ENCODE data around the gene MYO10. TPM values are rescaled to one million over a fixed set of nuclear protein-coding genes. Genes with fewer than 3 reads are reported as not detected.
"Not testable (repeated sequence)": the region's sequence is repeated elsewhere in the genome, so short reads cannot be mapped to it uniquely, and the experiment has no call there.

The MYO10 gene
- total and polyA plus RNA-seq, 2 experiments from 2014 or later: 119 to 276 TPM

GRCh38 chr5:16757989-16758501 lies 178.0 kb downstream of the MYO10 start:
- no peak overlapping the region for H3K4me3 Mint-ChIP-seq
- peaks cover 43% of the 10 kb centered on the region for H3K36me3 Mint-ChIP-seq (ENCODE audit: low read depth)
- H3K9me3 Mint-ChIP-seq: no peaks in the 10 kb centered on the region
- peaks cover 15% of the 10 kb centered on the region for H3K4me1 ChIP-seq (ENCODE audit: insufficient read depth)
- no peaks in the 10 kb centered on the region for H3K9me2 ChIP-seq (ENCODE audit: insufficient read depth)
- H3K4me3 ChIP-seq: no peak overlapping the region
- no peaks in the 10 kb centered on the region for H3K27me3 ChIP-seq (ENCODE audit: insufficient read depth)
- DNase-seq (ENCODE audit: low spot score) (no peak), ATAC-seq (no peak)
- peaks cover 3% of the 10 kb centered on the region for H3K27me3 Mint-ChIP-seq (ENCODE audit: insufficient read depth, low read depth, poor library complexity)
- no peak overlapping the region for H3K27ac Mint-ChIP-seq
- H3F3A ChIP-seq (replicated peaks; ENCODE audit: low read depth): no peaks in the 10 kb centered on the region
- H3K36me3 ChIP-seq (ENCODE audit: insufficient read depth): peaks cover 19% of the 10 kb centered on the region
- TF ChIP-seq EZH2phosphoT487 (IDR thresholded peaks at IDR 0.05; ENCODE audit: unreplicated experiment): no peak
- no peak for TF ChIP-seq CREB1 (CRISPR knock-in tag; IDR thresholded peaks at IDR 0.05; ENCODE audit: low read depth)
- no peak for TF ChIP-seq CTCF (conservative IDR thresholded peaks at IDR 0.05; ENCODE audit: low read depth in 2 of 2)
- TF ChIP-seq JUNB (IDR thresholded peaks at IDR 0.05; ENCODE audit: unreplicated experiment): no peak
- no peak for TF ChIP-seq ZNF331 (CRISPR knock-in tag; IDR thresholded peaks at IDR 0.05; ENCODE audit: low read depth)
- TF ChIP-seq ZNF462 (CRISPR knock-in tag; IDR thresholded peaks at IDR 0.05): no peak
- no peak for TF ChIP-seq POLR2AphosphoS5 (IDR thresholded peaks at IDR 0.05; ENCODE audit: low read depth)
- no peak for TF ChIP-seq EZH2 (IDR thresholded peaks at IDR 0.05; ENCODE audit: low read depth, unreplicated experiment)
- no peak for TF ChIP-seq STAT1 (IDR thresholded peaks at IDR 0.05; ENCODE audit: unreplicated experiment)
- no peaks in the 10 kb centered on the region for H3K79me2 ChIP-seq (replicated peaks; ENCODE audit: insufficient read depth)
- no peaks in the 10 kb centered on the region for H4K20me1 ChIP-seq (replicated peaks; ENCODE audit: insufficient read depth)
- no peak overlapping the region for H3K4me2 ChIP-seq
- peaks cover 20% of the 10 kb centered on the region for H3K4me1 Mint-ChIP-seq
- H3K27ac ChIP-seq (ENCODE audit: low read depth): 0 out of 2 replicates have a peak overlapping the region, but pooled peaks have one; percentile 18
- H2AFZ ChIP-seq: no peak overlapping the region

- peaks cover 47% of the 10 kb centered on the region for H3K36me3 Mint-ChIP-seq (ENCODE audit: low read depth)
- H3K4me1 ChIP-seq (ENCODE audit: insufficient read depth): peaks cover 16% of the 10 kb centered on the region
- H3K4me2 ChIP-seq; H3K4me3 Mint-ChIP-seq; H3K27ac Mint-ChIP-seq; H3K4me3 ChIP-seq; H4K20me1 ChIP-seq (replicated peaks; ENCODE audit: insufficient read depth); H3K9me3 Mint-ChIP-seq; ATAC-seq; H3F3A ChIP-seq (replicated peaks; ENCODE audit: low read depth); DNase-seq (ENCODE audit: low spot score); H3K27me3 Mint-ChIP-seq (ENCODE audit: insufficient read depth, low read depth, poor library complexity); H2AFZ ChIP-seq; H3K27me3 ChIP-seq (ENCODE audit: insufficient read depth); H3K79me2 ChIP-seq (replicated peaks; ENCODE audit: insufficient read depth); H3K9me2 ChIP-seq (ENCODE audit: insufficient read depth): not testable (repeated sequence)
- H3K4me1 Mint-ChIP-seq: peaks cover 24% of the 10 kb centered on the region
- peaks cover 19% of the 10 kb centered on the region for H3K36me3 ChIP-seq (ENCODE audit: insufficient read depth)
- H3K27ac ChIP-seq (ENCODE audit: low read depth): 0 out of 2 replicates have a peak overlapping the region, but pooled peaks have one; percentile 18
These were observed 178.5 kb downstream of the MYO10 start for GRCh38 chr5:16757577-16757976.

Measured in GM23338 (cell line).